SU-DHL-6 (cell line): ENCODE results near the gene CENPF.

Source experiments
- H2AFZ ChIP-seq: fragments of 200-600 bp; sonication (generic); 2 replicates; pipeline ENCODE4 v1.6.1; 2014; ENCODE audit warnings: low read depth, mild to moderate bottlenecking, moderate library complexity, mixed read lengths, antibody characterized with exemption, low read length; ENCODE audit not compliant: severe bottlenecking
- H3F3A ChIP-seq: fragments of 200-600 bp; shearing (Covaris generic); 2 replicates; pipeline ENCODE4 v1.6.0; 2016; ENCODE audit warnings: antibody characterized with exemption, mild to moderate bottlenecking; ENCODE audit not compliant: insufficient read depth
- H3K27ac ChIP-seq: fragments of 200-600 bp; sonication (generic); 2 replicates; pipeline ENCODE4 v1.5.1; 2016; ENCODE audit warnings: low read depth, mild to moderate bottlenecking, low read length, moderate library complexity, mixed read lengths
- H3K27me3 ChIP-seq: fragments of 200-600 bp; sonication (generic), shearing (Covaris generic); 2 replicates; pipeline ENCODE4 v1.6.0; 2014; ENCODE audit warnings: mild to moderate bottlenecking, low read length
- H3K36me3 ChIP-seq: fragments of 200-600 bp; sonication (generic); 2 replicates; pipeline ENCODE4 v1.6.1; 2014; ENCODE audit warnings: mild to moderate bottlenecking, low read length, mixed read lengths
- H3K4me2 ChIP-seq: fragments of 300-600, 200-600 bp; shearing (Covaris generic), sonication (generic); 2 replicates; pipeline ENCODE4 v1.6.0; 2014; ENCODE audit warnings: low read length, low read depth, mild to moderate bottlenecking; ENCODE audit not compliant: poor library complexity, severe bottlenecking
- H3K4me3 ChIP-seq: fragments of 200-600 bp; sonication (generic); 2 replicates; pipeline ENCODE4 v1.5.1; 2014; ENCODE audit warnings: antibody characterized with exemption, low read length, mild to moderate bottlenecking, mixed read lengths; ENCODE audit not compliant: insufficient read depth, poor library complexity, severe bottlenecking
- H3K79me2 ChIP-seq: fragments of 200-600 bp; sonication (generic); 2 replicates; pipeline ENCODE4 v1.6.1; 2014; ENCODE audit warnings: mild to moderate bottlenecking, low read length, moderate library complexity; ENCODE audit not compliant: insufficient read depth
- H3K9ac ChIP-seq: fragments of 200-600 bp; sonication (generic); 2 replicates; pipeline ENCODE4 v1.7.0; 2014; ENCODE audit warnings: mild to moderate bottlenecking, low read length
- H3K9me2 ChIP-seq: fragments of 200-600 bp; sonication (generic); replicated peaks from 2 replicates; pipeline ENCODE4 v1.6.1; 2014; ENCODE audit warnings: low read length; ENCODE audit not compliant: insufficient read depth
- H3K9me3 ChIP-seq: fragments of 200-600 bp; sonication (generic); 2 replicates; pipeline ENCODE4 v1.6.1; 2014; ENCODE audit warnings: low read length, mixed read lengths; ENCODE audit not compliant: insufficient read depth
- H4K20me1 ChIP-seq: fragments of 200-600 bp; sonication (generic); 2 replicates; pipeline ENCODE4 v1.6.1; 2014; ENCODE audit warnings: low read depth, mild to moderate bottlenecking, antibody characterized with exemption, low read length, moderate library complexity, mixed read lengths
- EZH2phosphoT487 ChIP-seq: fragments of 200-600 bp; sonication (generic), shearing (Covaris generic); conservative IDR thresholded peaks from 2 replicates; pipeline ENCODE4 v1.6.1; 2018; ENCODE audit warnings: mild to moderate bottlenecking, antibody characterized with exemption, low read length, moderate library complexity, mixed read lengths
- TF ChIP-seq, protein P1 (sequence below): fragments of 200-600 bp; sonication (generic); IDR thresholded peaks from one replicate; pipeline ENCODE4 v1.5.1; 2017; ENCODE audit warnings: antibody characterized with exemption, mild to moderate bottlenecking, low read length, moderate library complexity; ENCODE audit not compliant: insufficient read depth, poor library complexity, severe bottlenecking

The CENPF gene

GRCh38 chr1:214694769-214695168 is 91.8 kb downstream of the CENPF start:
- H3K9ac ChIP-seq, result no peak overlapping the region
- no peak for TF ChIP-seq EZH2phosphoT487
- TF ChIP-seq, protein P1, sequence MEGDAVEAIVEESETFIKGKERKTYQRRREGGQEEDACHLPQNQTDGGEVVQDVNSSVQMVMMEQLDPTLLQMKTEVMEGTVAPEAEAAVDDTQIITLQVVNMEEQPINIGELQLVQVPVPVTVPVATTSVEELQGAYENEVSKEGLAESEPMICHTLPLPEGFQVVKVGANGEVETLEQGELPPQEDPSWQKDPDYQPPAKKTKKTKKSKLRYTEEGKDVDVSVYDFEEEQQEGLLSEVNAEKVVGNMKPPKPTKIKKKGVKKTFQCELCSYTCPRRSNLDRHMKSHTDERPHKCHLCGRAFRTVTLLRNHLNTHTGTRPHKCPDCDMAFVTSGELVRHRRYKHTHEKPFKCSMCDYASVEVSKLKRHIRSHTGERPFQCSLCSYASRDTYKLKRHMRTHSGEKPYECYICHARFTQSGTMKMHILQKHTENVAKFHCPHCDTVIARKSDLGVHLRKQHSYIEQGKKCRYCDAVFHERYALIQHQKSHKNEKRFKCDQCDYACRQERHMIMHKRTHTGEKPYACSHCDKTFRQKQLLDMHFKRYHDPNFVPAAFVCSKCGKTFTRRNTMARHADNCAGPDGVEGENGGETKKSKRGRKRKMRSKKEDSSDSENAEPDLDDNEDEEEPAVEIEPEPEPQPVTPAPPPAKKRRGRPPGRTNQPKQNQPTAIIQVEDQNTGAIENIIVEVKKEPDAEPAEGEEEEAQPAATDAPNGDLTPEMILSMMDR, result no peak

DNA sequence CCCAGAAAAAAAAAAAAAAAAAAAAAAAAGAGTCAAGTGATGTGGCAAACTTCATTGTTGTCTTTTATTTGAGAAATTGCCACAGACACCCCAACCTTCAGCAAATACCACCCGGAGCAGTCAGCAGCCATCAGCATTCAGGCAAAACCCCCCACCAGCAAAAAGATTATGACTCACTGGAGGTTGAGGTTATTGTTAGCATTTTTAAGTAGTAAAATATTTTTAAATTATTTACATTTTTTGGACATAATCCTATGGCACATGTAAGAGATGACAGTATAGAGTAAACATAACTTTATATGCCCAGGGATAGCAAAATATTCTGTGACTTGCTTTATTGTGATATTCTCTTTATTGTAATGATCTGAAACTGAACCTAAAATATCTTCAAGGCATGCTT is 95.6 kb downstream of the CENPF start:
- no peaks in the 10 kb centered on the region for H4K20me1 ChIP-seq
- H3K9me3 ChIP-seq, result no peaks in the 10 kb centered on the region
- no peak for TF ChIP-seq EZH2phosphoT487
- TF ChIP-seq, protein P1, result no peak
- no peaks in the 10 kb centered on the region for H3K36me3 ChIP-seq
- no peak overlapping the region for H3K27ac ChIP-seq
- no peak overlapping the region for H2AFZ ChIP-seq
- no peaks in the 10 kb centered on the region for H3F3A ChIP-seq
- H3K9me2 ChIP-seq, result no peaks in the 10 kb centered on the region
- no peaks in the 10 kb centered on the region for H3K27me3 ChIP-seq
- H3K4me2 ChIP-seq, result no peak overlapping the region
- no peak overlapping the region for H3K9ac ChIP-seq
- H3K79me2 ChIP-seq, result no peaks in the 10 kb centered on the region
- no peak overlapping the region for H3K4me3 ChIP-seq

More at GRCh38 chr1:214694769-214695168, 91.8 kb downstream of the CENPF start:
- no peaks in the 10 kb centered on the region for H3K36me3 ChIP-seq
- no peaks in the 10 kb centered on the region for H3K9me2 ChIP-seq
- H3K27ac ChIP-seq, result no peak overlapping the region
- H3F3A ChIP-seq, result no peaks in the 10 kb centered on the region
- H3K4me2 ChIP-seq, result no peak overlapping the region
- H3K4me3 ChIP-seq, result no peak overlapping the region
- no peaks in the 10 kb centered on the region for H3K79me2 ChIP-seq
- no peaks in the 10 kb centered on the region for H3K27me3 ChIP-seq
- no peaks in the 10 kb centered on the region for H3K9me3 ChIP-seq
- H2AFZ ChIP-seq, result no peak overlapping the region
- H4K20me1 ChIP-seq, result no peaks in the 10 kb centered on the region

- H3K79me2 ChIP-seq, result no peaks in the 10 kb centered on the region
- no peak overlapping the region for H3K27ac ChIP-seq
- no peak overlapping the region for H3K9ac ChIP-seq
- H3K9me2 ChIP-seq, result no peaks in the 10 kb centered on the region
- no peaks in the 10 kb centered on the region for H3K27me3 ChIP-seq
- H4K20me1 ChIP-seq, result no peaks in the 10 kb centered on the region
- no peak overlapping the region for H2AFZ ChIP-seq
- H3K4me2 ChIP-seq, result no peak overlapping the region
- no peaks in the 10 kb centered on the region for H3K9me3 ChIP-seq
- H3K4me3 ChIP-seq, result no peak overlapping the region
- H3K36me3 ChIP-seq, result no peaks in the 10 kb centered on the region
- TF ChIP-seq, protein P1, result no peak
- no peak for TF ChIP-seq EZH2phosphoT487
- no peaks in the 10 kb centered on the region for H3F3A ChIP-seq
Observed at GRCh38 chr1:214700437-214700836, 97.4 kb downstream of the CENPF start.
